ENCODE results near the gene CHDH.

CHDH gene

DNA sequence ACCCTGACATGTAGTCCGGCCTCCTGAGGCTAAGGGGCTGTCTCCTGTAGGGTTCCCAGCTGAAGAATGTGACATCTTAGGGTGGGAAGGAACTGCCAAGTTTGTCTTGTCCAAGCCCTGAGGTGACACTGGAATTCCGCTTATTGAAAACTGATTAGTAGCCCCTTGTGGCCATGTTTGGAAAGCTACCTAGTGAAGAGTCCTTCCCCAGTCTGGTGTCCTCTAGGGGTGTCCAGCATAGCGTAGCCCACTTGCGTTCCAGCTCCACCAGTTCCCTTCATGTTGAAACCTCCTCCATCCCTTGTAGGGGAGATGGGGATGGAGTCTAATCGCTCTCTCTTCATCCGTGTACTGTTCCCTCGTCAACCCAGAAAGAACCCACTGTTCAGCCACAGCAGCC is 79.5 kb downstream of the CHDH start:
- no peak overlapping the region for H3K27ac ChIP-seq (ENCODE audit: low read depth, low read length)
- H3K36me3 ChIP-seq (ENCODE audit: control insufficient read depth, insufficient read depth, low read length), result no peaks in the 10 kb centered on the region
- no peaks in the 10 kb centered on the region for H3K4me1 ChIP-seq (ENCODE audit: control insufficient read depth, insufficient read depth, low read length)
- no peak overlapping the region for H3K9ac ChIP-seq (ENCODE audit: low read length)
- no peak overlapping the region for H3K4me3 ChIP-seq (ENCODE audit: low read length)
- H3K27me3 ChIP-seq (ENCODE audit: control insufficient read depth, insufficient read depth, low read length), result no peaks in the 10 kb centered on the region

DNA sequence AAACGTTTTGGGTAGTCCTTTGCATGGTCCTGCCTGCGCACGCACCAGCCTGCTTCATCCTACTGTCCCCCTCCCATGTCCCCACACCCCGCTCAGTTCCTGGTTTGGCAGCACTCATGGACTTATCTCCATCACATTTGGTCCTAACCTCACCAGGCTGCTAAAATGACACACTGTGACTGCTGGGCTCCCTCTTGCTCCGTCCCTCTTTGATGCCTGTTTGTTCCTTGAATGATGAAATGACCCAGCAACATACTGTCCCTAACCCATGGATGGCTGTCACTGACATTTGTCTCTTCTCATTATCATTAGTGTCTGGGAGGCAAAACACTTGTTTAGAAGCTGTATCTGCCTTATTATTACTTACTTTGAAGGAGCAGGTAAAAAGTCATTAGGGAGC is 80.5 kb downstream of the CHDH start:
- no peaks in the 10 kb centered on the region for H3K4me1 ChIP-seq (ENCODE audit: control insufficient read depth, insufficient read depth, low read length)
- H3K27ac ChIP-seq (ENCODE audit: low read depth, low read length), result no peak overlapping the region
- H3K36me3 ChIP-seq (ENCODE audit: control insufficient read depth, insufficient read depth, low read length), result no peaks in the 10 kb centered on the region
- H3K27me3 ChIP-seq (ENCODE audit: control insufficient read depth, insufficient read depth, low read length), result no peaks in the 10 kb centered on the region
- H3K4me3 ChIP-seq (ENCODE audit: low read length), result no peak overlapping the region
- H3K9ac ChIP-seq (ENCODE audit: low read length), result no peak overlapping the region

DNA sequence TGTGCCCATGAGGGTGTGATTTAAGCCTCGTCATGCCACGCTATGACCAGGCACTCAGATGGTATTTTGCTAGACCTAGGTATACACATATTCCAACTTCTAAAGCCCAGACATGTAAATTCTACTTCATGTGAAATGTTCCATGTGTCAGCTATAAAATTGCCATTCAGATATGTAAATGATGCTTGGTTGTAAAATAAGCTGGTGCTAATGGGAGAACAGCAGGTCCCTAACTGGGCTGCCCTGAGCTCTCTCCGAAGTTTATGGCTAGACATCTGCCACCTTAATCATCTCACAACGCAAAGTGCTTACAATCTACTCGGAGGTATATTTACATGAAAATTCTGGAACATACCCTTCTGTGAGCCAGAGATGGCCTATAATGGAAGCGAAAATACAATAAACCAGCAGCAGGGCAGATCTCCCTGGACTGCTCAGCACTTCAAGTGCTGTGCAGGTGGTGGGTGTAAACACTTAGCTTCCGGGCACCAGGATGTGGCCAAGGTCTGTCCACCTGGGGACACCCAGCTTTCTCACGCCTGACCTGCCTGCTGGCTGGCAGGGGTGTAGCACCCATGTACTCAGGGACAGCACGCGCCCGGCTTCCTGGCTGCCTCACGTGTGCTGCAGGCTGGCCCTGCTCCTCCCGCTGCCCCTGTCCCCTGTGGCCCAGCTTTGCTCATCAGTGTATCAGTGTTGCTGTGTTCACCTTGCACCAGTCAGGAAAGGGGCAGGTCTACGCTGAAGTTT is 82.0 kb downstream of the CHDH start:
- H3K4me1 ChIP-seq (ENCODE audit: control insufficient read depth, insufficient read depth, low read length), result no peaks in the 10 kb centered on the region
- H3K36me3 ChIP-seq (ENCODE audit: control insufficient read depth, insufficient read depth, low read length), result no peaks in the 10 kb centered on the region
- no peak overlapping the region for H3K27ac ChIP-seq (ENCODE audit: low read depth, low read length)

GRCh38 chr3:53763353-53763752 is 82.9 kb downstream of the CHDH start:
- Histone ChIP-seq H3K4me3 (ENCODE audit: low read length) (no peak overlapping the region), H3K27ac (ENCODE audit: low read depth, low read length) (no peak overlapping the region), H3K36me3 (ENCODE audit: control insufficient read depth, insufficient read depth, low read length) (no peaks in the 10 kb centered on the region), H3K9ac (ENCODE audit: low read length) (no peak overlapping the region), H3K27me3 (ENCODE audit: control insufficient read depth, insufficient read depth, low read length) (no peaks in the 10 kb centered on the region), H3K4me1 (ENCODE audit: control insufficient read depth, insufficient read depth, low read length) (no peaks in the 10 kb centered on the region)

More for the DNA sequence above, 82.0 kb downstream of the CHDH start:
- Histone ChIP-seq H3K4me3 (ENCODE audit: low read length) (no peak overlapping the region), H3K27me3 (ENCODE audit: control insufficient read depth, insufficient read depth, low read length) (no peaks in the 10 kb centered on the region), H3K9ac (ENCODE audit: low read length) (no peak overlapping the region)

Data from rectal smooth muscle tissue (tissue), 1 donor.